PC-3 (cell line): ENCODE results near the gene PDCD5. TPM values are rescaled to one million over a fixed set of nuclear protein-coding genes. Genes with fewer than 3 reads are reported as not detected.
"Not testable (repeated sequence)": the region's sequence is repeated elsewhere in the genome, so short reads cannot be mapped to it uniquely, and the experiment has no call there.

ENCODE experiments used
- ATAC-seq: fragments of 200-7000 bp; cut with Tn5 transposase; 2 replicates; pipeline ENCODE4 v1.9.1; 2020; ENCODE audit warnings: mild to moderate bottlenecking, moderate library complexity
- BruUV-seq: library from RNA; stranded (reverse); fragments of 400-500 nt; replicated peaks from 2 replicates; lab custom pipeline; 2021; lab: Mats Ljungman, UMichigan
- CTCF ChIA-PET: fragments of 300-600 bp; sonication (Branson Sonifier 250); formaldehyde crosslinking; loops from one replicate; lab custom pipeline; 2022; ENCODE audit warnings: antibody characterized with exemption; lab: Charles Lee
- POLR2A ChIA-PET: fragments of 300-600 bp; sonication (Branson Sonifier 250); formaldehyde crosslinking; loops from one replicate; lab custom pipeline; 2022; ENCODE audit warnings: antibody characterized with exemption; ENCODE audit not compliant: unreplicated experiment; lab: Charles Lee
- DNase-seq: peaks from one replicate; pipeline ENCODE4 v3.0.0-alpha.2; 2015
- H2AFZ ChIP-seq: fragments of 300-600 bp; sonication (generic); 2 replicates; pipeline ENCODE4 v1.6.0; 2016; ENCODE audit warnings: antibody characterized with exemption, low read length
- H3F3A ChIP-seq: fragments of 300-600 bp; sonication (generic); one replicate; pipeline ENCODE4 v1.6.0; 2017; ENCODE audit warnings: antibody characterized with exemption, low read length, control low read depth, mild to moderate bottlenecking; ENCODE audit not compliant: unreplicated experiment
- H3K27ac ChIP-seq: fragments of 300-600 bp; sonication (generic); 2 replicates; pipeline ENCODE4 v1.5.1; 2016; ENCODE audit warnings: mild to moderate bottlenecking, low read length
- H3K27me3 ChIP-seq: fragments of 300-600 bp; sonication (generic); 2 replicates; pipeline ENCODE4 v1.6.1; 2016; ENCODE audit warnings: low read length, mixed read lengths
- H3K36me3 ChIP-seq: fragments of 300-600 bp; sonication (generic); 2 replicates; pipeline ENCODE4 v1.6.1; 2016; ENCODE audit warnings: low read depth, mixed run types, low read length, mixed read lengths
- H3K4me1 ChIP-seq: fragments of 300-600 bp; sonication (generic); 2 replicates; pipeline ENCODE4 v1.5.1; 2016; ENCODE audit warnings: low read length; ENCODE audit not compliant: insufficient read depth
- H3K4me2 ChIP-seq: fragments of 300-600 bp; sonication (generic); 2 replicates; pipeline ENCODE4 v1.6.0; 2016; ENCODE audit warnings: low read length
- H3K4me3 ChIP-seq: fragments of 300-600 bp; sonication (generic); 2 replicates; pipeline ENCODE4 v1.5.1; 2016; ENCODE audit warnings: mild to moderate bottlenecking, low read length, mixed read lengths
- H3K79me2 ChIP-seq: fragments of 300-600 bp; sonication (generic); 2 replicates; pipeline ENCODE4 v1.6.1; 2017; ENCODE audit warnings: low read length, mixed read lengths
- H3K9ac ChIP-seq: fragments of 300-600 bp; sonication (generic); 2 replicates; pipeline ENCODE4 v1.6.0; 2016; ENCODE audit warnings: mild to moderate bottlenecking, low read length
- H3K9me2 ChIP-seq: fragments of 300-600 bp; sonication (generic); replicated peaks from 2 replicates; pipeline ENCODE4 v1.6.1; 2016; ENCODE audit warnings: mixed run types, low read length, mixed read lengths
- H3K9me3 ChIP-seq: fragments of 300-600 bp; sonication (generic); 2 replicates; pipeline ENCODE4 v1.6.1; 2016; ENCODE audit warnings: low read length, mixed read lengths
- H4K20me1 ChIP-seq: fragments of 300-600 bp; sonication (generic); 2 replicates; pipeline ENCODE4 v1.6.1; 2016; ENCODE audit warnings: low read length, mixed read lengths
- EZH2 ChIP-seq: fragments of 300-600 bp; sonication (generic); IDR thresholded peaks from one replicate; pipeline ENCODE4 v1.6.1; 2017; ENCODE audit warnings: antibody characterized with exemption, mild to moderate bottlenecking, low read length; ENCODE audit not compliant: unreplicated experiment
- EZH2phosphoT487 ChIP-seq: fragments of 300-600 bp; sonication (generic); IDR thresholded peaks from 2 replicates; pipeline ENCODE4 v1.6.1; 2018; ENCODE audit warnings: mild to moderate bottlenecking, antibody characterized with exemption, low read length, borderline replicate concordance
- intact Hi-C: fragments of 100-400 bp; cut with micrococcal nuclease; formaldehyde crosslinking; loops from 2 replicates; pipeline ENCODE4 v1.9.0; 2023
- total RNA-seq: library from RNA; depleted of rRNA; stranded (reverse); fragments of >200 nt; gene quantifications from 2 replicates; pipeline ENCODE4 v1.2.3, GENCODE V29; 2014
- TF ChIP-seq, protein P1 (sequence below): fragments of 300-600 bp; sonication (generic); conservative IDR thresholded peaks from 2 replicates; pipeline ENCODE4 v1.5.1; 2017; ENCODE audit warnings: antibody characterized with exemption, low read depth, mild to moderate bottlenecking, low read length

Gene PDCD5
- total RNA-seq, 1 experiment from 2014 or later: 203 TPM

DNA sequence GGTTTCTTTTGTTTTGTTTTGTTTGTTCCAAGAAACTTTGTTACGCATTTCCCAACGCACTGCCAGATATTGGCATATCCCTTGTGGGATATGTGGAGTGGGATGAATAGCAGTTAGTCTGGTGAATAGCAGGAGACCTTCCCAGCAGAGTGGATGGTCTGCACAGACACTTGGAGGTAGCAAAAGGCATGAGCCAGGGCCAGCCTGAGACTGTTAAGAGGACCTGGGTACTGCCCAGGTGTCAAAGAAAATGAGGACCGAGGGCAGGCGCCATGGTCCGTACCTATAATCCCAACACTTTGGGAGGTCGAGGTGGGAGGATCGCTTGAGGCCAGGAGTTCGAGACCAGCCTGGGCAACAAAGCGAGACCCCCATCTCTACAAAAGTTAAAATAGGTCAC, 13.5 kb upstream of the PDCD5 start:
- no peaks in the 10 kb centered on the region for H3K9me2 ChIP-seq
- H3K4me3 ChIP-seq: no peak overlapping the region
- no peak for ATAC-seq
- ChIA-PET POLR2A (no interaction called here), CTCF (no interaction called here)
- no peak for DNase-seq
- no peak overlapping the region for H3K9ac ChIP-seq
- H3K4me2 ChIP-seq: no peak overlapping the region
- H3K79me2 ChIP-seq: no peaks in the 10 kb centered on the region
- no peaks in the 10 kb centered on the region for H3K27me3 ChIP-seq
- H3K36me3 ChIP-seq: no peaks in the 10 kb centered on the region
- no peaks in the 10 kb centered on the region for H4K20me1 ChIP-seq
- BruUV-seq: no TSS peak
- intact Hi-C loops: loop anchor here (10.0 kb wide), 1 partner anchor 243 kb away; no protein-coding TSS in a partner anchor
- H3F3A ChIP-seq: no peaks in the 10 kb centered on the region
- TF ChIP-seq EZH2phosphoT487 (no peak), EZH2 (no peak)
- TF ChIP-seq, protein P1, sequence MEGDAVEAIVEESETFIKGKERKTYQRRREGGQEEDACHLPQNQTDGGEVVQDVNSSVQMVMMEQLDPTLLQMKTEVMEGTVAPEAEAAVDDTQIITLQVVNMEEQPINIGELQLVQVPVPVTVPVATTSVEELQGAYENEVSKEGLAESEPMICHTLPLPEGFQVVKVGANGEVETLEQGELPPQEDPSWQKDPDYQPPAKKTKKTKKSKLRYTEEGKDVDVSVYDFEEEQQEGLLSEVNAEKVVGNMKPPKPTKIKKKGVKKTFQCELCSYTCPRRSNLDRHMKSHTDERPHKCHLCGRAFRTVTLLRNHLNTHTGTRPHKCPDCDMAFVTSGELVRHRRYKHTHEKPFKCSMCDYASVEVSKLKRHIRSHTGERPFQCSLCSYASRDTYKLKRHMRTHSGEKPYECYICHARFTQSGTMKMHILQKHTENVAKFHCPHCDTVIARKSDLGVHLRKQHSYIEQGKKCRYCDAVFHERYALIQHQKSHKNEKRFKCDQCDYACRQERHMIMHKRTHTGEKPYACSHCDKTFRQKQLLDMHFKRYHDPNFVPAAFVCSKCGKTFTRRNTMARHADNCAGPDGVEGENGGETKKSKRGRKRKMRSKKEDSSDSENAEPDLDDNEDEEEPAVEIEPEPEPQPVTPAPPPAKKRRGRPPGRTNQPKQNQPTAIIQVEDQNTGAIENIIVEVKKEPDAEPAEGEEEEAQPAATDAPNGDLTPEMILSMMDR: no peak
- no peak overlapping the region for H3K27ac ChIP-seq
- H3K4me1 ChIP-seq: no peaks in the 10 kb centered on the region
- no peak overlapping the region for H2AFZ ChIP-seq
- H3K9me3 ChIP-seq: no peaks in the 10 kb centered on the region

DNA sequence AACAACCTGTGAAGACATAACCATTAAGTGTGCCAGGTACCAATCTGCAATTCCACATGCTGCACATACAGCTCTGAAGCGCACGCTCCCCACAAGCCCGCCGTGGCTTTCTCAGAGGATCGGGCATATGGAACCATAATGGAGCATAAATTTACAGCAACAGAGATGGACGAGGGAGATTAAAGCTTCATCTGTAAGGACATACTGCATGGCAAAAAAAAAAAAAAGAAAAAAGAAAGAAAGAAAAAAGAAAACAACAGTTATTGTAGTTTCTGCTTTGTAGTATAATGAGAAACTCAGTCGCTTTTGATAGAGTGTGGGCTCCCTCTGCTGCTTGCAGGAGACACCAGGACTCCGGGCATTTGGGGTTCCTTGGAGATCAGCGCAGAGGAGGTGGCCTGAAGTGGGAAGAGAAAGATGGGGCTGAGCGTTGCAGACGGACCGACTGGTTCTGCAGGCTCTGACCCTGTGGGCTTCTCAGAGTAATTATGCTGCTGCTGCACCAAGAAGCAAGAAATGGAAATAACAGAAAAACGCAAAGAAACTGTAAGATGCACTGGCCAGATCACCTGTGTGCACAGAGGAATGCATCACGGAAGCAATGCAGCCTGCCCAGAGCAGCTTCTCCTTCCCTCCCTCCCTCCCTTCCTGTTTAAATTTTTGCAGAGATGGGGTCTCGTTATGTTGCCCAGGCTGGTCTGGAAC, 10.8 kb upstream of the PDCD5 start:
- H3K4me1 ChIP-seq: no peaks in the 10 kb centered on the region
- intact Hi-C loops: loop anchor here (1.0 kb wide), 3 partner anchors 106 to 283 kb away; no protein-coding TSS in a partner anchor
- no peaks in the 10 kb centered on the region for H3K27me3 ChIP-seq
- no peak overlapping the region for H3K27ac ChIP-seq
- POLR2A ChIA-PET: no interaction called here
- H3K36me3 ChIP-seq: no peaks in the 10 kb centered on the region
- H3K4me3 ChIP-seq: peak overlapping the region; percentile 61
- no peaks in the 10 kb centered on the region for H4K20me1 ChIP-seq
- CTCF ChIA-PET: interaction anchor here (0.7 to 1.8 kb wide), 4 partner anchors 19 to 1887 kb away, joined by 4 to 15 read pairs (median 10); no protein-coding TSS in a partner anchor
- DNase-seq (peak; percentile 68), ATAC-seq (peak; percentile 96)
- TF ChIP-seq, protein P1: peak; percentile 88
- TF ChIP-seq EZH2phosphoT487 (no peak), EZH2 (no peak)
- peak overlapping the region; percentile 73 for H2AFZ ChIP-seq
- no peaks in the 10 kb centered on the region for H3F3A ChIP-seq
- H3K9ac ChIP-seq: no peak overlapping the region
- H3K4me2 ChIP-seq: peak overlapping the region; percentile 75
- BruUV-seq: no TSS peak
- no peaks in the 10 kb centered on the region for H3K79me2 ChIP-seq
- H3K9me2 ChIP-seq: no peaks in the 10 kb centered on the region
- H3K9me3 ChIP-seq: no peaks in the 10 kb centered on the region

DNA sequence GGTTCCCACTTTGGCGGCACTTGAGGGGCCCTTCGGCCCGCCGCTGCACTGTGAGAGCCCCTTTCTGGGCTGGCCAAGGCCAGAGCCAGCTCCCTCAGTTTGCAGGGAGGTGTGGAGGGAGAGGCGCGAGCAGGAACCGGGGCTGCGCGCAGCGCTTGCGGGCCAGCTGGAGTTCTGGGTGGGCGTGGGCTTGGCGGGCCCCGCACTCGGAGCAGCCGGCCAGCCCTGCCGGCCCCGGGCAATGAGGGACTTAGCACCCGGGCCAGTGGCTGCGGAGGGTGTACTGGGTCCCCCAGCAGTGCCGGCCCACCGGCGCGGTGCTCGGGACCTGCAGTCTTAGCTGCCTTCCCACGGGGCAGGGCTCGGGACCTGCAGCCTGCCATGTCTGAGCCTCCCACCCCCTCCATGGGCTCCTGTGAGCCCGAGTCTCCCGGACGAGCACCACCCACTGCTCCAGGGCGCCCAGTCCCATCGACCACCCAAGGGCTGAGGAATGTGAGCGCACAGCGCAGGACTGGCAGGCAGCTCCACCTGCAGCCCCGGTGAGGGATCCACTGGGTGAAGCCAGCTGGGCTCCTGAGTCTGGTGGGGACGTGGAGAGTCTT, 9.4 kb upstream of the PDCD5 start:
- CTCF ChIA-PET, intact Hi-C loops, H3K4me2 ChIP-seq, H3K9me3 ChIP-seq, H3K27ac ChIP-seq, BruUV-seq, H4K20me1 ChIP-seq, H3K79me2 ChIP-seq, POLR2A ChIA-PET, H3K27me3 ChIP-seq, H2AFZ ChIP-seq, H3K36me3 ChIP-seq, H3K9me2 ChIP-seq, ATAC-seq, DNase-seq, H3K4me1 ChIP-seq, H3F3A ChIP-seq, H3K9ac ChIP-seq, H3K4me3 ChIP-seq: not testable (repeated sequence)

DNA sequence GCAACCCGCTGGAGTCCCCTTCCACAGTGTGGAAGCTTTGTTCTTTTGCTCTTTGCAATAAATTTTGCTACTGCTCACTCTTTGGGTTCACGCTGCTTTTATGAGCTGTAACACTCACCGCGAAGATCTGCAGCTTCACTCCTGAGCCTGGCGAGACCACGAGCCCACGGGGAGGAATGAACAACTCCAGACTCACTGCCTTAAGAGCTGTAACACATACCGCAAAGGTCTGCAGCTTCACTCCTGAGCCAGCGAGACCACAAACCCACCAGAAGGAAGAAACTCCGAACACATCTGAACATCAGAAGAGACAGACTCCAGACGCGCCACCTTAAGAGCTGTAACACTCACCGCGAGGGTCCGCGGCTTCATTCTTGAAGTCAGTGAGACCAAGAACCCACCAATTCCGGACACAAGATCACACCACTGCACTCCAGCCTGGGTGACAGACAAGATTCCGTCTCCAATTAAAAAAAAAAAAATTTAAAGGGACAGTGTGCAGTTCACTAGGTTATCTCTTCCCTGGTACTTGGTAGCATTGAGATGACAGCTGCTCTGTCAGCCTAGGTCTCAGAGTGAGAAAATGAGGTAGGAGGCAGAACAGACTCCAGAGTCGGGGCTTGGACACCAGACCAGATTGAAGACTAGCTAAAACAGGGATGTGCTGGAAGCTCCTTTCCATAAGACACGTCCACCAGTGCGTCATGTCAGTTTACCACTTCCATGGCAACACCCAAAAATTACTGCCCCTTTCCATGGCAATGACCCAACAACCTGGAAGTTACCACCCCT, 8.1 kb upstream of the PDCD5 start:
- H3K4me3 ChIP-seq, BruUV-seq, H3K36me3 ChIP-seq, intact Hi-C loops, H3K9ac ChIP-seq, CTCF ChIA-PET, ATAC-seq, H3K9me3 ChIP-seq, H4K20me1 ChIP-seq, H3K4me2 ChIP-seq, H2AFZ ChIP-seq, H3K27ac ChIP-seq, POLR2A ChIA-PET, H3K4me1 ChIP-seq, H3K27me3 ChIP-seq, H3K9me2 ChIP-seq, H3F3A ChIP-seq, DNase-seq, H3K79me2 ChIP-seq: not testable (repeated sequence)
